Progenitor cell of endocrine pancreas (in vitro differentiated cells): ENCODE results near the gene PROK1. TPM values are rescaled to one million over a fixed set of nuclear protein-coding genes. Genes with fewer than 3 reads are reported as not detected.

Experiments
- DNase-seq: peaks from one replicate; pipeline ENCODE4 v3.0.0; 2021; ENCODE audit warnings: low spot score; ENCODE audit not compliant: unreplicated experiment
- H3K27ac Mint-ChIP-seq: 2 replicates; pipeline ENCODE4 v1.8.0; 2021; ENCODE audit warnings: mild to moderate bottlenecking, moderate library complexity, mixed read lengths
- H3K27me3 Mint-ChIP-seq: 2 replicates; pipeline ENCODE4 v1.8.0; 2021; ENCODE audit warnings: mixed read lengths
- H3K36me3 Mint-ChIP-seq: 2 replicates; pipeline ENCODE4 v1.8.0; 2022; ENCODE audit warnings: mixed read lengths; ENCODE audit not compliant: insufficient read depth
- H3K4me1 Mint-ChIP-seq: 2 replicates; pipeline ENCODE4 v1.8.0; 2021; ENCODE audit warnings: low read depth, mixed read lengths
- H3K4me3 Mint-ChIP-seq: 2 replicates; pipeline ENCODE4 v1.8.0; 2021; ENCODE audit warnings: low read depth, mild to moderate bottlenecking, moderate library complexity, mixed read lengths
- H3K9me3 Mint-ChIP-seq: 2 replicates; pipeline ENCODE4 v1.8.0; 2021; ENCODE audit warnings: low read depth, mixed read lengths
- CTCF ChIP-seq: fragments of 200-600 bp; sonication (generic); IDR thresholded peaks from one replicate; pipeline ENCODE4 v1.5.0; 2021; ENCODE audit warnings: antibody characterized with exemption, mild to moderate bottlenecking; ENCODE audit not compliant: unreplicated experiment
- total RNA-seq: library from RNA; stranded (reverse); gene quantifications from 2 replicates; pipeline ENCODE4 v1.2.1, GENCODE V29; 2021

PROK1 gene
- total RNA-seq, 1 donor from 2014 or later, result not detected

- H3K27me3 Mint-ChIP-seq, result peaks cover 21% of the 10 kb centered on the region
Observed at GRCh38 chr1:110501488-110502132, 50.7 kb downstream of the PROK1 start.

GRCh38 chr1:110502402-110503151, 51.6 kb downstream of the PROK1 start:
- Mint-ChIP-seq H3K4me3 (no peak overlapping the region), H3K27ac (no peak overlapping the region), H3K4me1 (no peaks in the 10 kb centered on the region), H3K36me3 (no peaks in the 10 kb centered on the region), H3K27me3 (peaks cover 30% of the 10 kb centered on the region), H3K9me3 (no peaks in the 10 kb centered on the region)
- no peak for TF ChIP-seq CTCF
- no peak for DNase-seq

More at GRCh38 chr1:110501488-110502132, 50.7 kb downstream of the PROK1 start:
- no peak for TF ChIP-seq CTCF
- Mint-ChIP-seq H3K9me3 (no peaks in the 10 kb centered on the region), H3K4me3 (no peak overlapping the region), H3K36me3 (no peaks in the 10 kb centered on the region), H3K27ac (no peak overlapping the region), H3K4me1 (no peaks in the 10 kb centered on the region)
- no peak for DNase-seq

GRCh38 chr1:110503471-110503870, 52.5 kb downstream of the PROK1 start:
- Mint-ChIP-seq H3K27ac (peak overlapping the region; percentile 42), H3K4me3 (no peak overlapping the region), H3K27me3 (peaks cover 35% of the 10 kb centered on the region), H3K36me3 (no peaks in the 10 kb centered on the region), H3K4me1 (peaks cover 3% of the 10 kb centered on the region), H3K9me3 (no peaks in the 10 kb centered on the region)
- no peak for DNase-seq
- TF ChIP-seq CTCF, result no peak

GRCh38 chr1:110504226-110504625, 53.3 kb downstream of the PROK1 start:
- Mint-ChIP-seq H3K4me3 (no peak overlapping the region), H3K9me3 (no peaks in the 10 kb centered on the region), H3K4me1 (peaks cover 3% of the 10 kb centered on the region), H3K27me3 (peaks cover 35% of the 10 kb centered on the region), H3K36me3 (no peaks in the 10 kb centered on the region), H3K27ac (no peak overlapping the region)
- TF ChIP-seq CTCF, result no peak
- DNase-seq, result no peak

GRCh38 chr1:110505596-110505995, 54.6 kb downstream of the PROK1 start:
- no peak overlapping the region for H3K27ac Mint-ChIP-seq
- no peaks in the 10 kb centered on the region for H3K36me3 Mint-ChIP-seq
- peaks cover 3% of the 10 kb centered on the region for H3K4me1 Mint-ChIP-seq
- H3K4me3 Mint-ChIP-seq, result no peak overlapping the region
- no peaks in the 10 kb centered on the region for H3K9me3 Mint-ChIP-seq
- peaks cover 35% of the 10 kb centered on the region for H3K27me3 Mint-ChIP-seq
- no peak for DNase-seq
- TF ChIP-seq CTCF, result no peak
